DND-41 (cell line): ENCODE results near the gene ISX.
"Not testable (repeated sequence)": the region's sequence is repeated elsewhere in the genome, so short reads cannot be mapped to it uniquely, and the experiment has no call there.

ENCODE experiments used
- ATAC-seq: fragments of 200-7000 bp; cut with Tn5 transposase; 3 replicates; pipeline ENCODE4 v1.9.1; 2021; ENCODE audit warnings: low read depth; ENCODE audit not compliant: insufficient read depth
- DNase-seq: peaks from one replicate; pipeline ENCODE4 v3.0.0-alpha.2; 2020
- H2AFZ ChIP-seq: 2 replicates; pipeline ENCODE4 v1.6.0; 2012; ENCODE audit warnings: low read depth, low read length
- H3K27ac ChIP-seq: 2 replicates; pipeline ENCODE4 v1.5.1; 2012; ENCODE audit warnings: low read length, inconsistent platforms
- H3K27me3 ChIP-seq: fragments of 200-600 bp; sonication (generic); 2 replicates; pipeline ENCODE4 v1.6.0; 2012; ENCODE audit warnings: low read length, mild to moderate bottlenecking, inconsistent platforms; ENCODE audit not compliant: insufficient read depth, poor library complexity
- H3K36me3 ChIP-seq: 2 replicates; pipeline ENCODE4 v1.5.1; 2012; ENCODE audit warnings: low read length, inconsistent platforms; ENCODE audit not compliant: insufficient read depth
- H3K4me1 ChIP-seq: 2 replicates; pipeline ENCODE4 v1.5.1; 2012; ENCODE audit warnings: mild to moderate bottlenecking, low read length; ENCODE audit not compliant: insufficient read depth
- H3K4me2 ChIP-seq: 2 replicates; pipeline ENCODE4 v1.6.0; 2012; ENCODE audit warnings: mild to moderate bottlenecking, moderate library complexity, low read length, inconsistent platforms; ENCODE audit not compliant: insufficient read depth
- H3K4me3 ChIP-seq, 2 experiments: fragments of 200-600 bp in 1 of 2; shearing (Covaris generic) in 1 of 2; 2 replicates each; pipeline ENCODE4 v1.5.1; 2012 to 2016; ENCODE audit warnings: inconsistent platforms in 2 of 2, low read length in 2 of 2, mild to moderate bottlenecking in 2 of 2, low read depth in 1 of 2, moderate library complexity in 1 of 2
- H3K79me2 ChIP-seq: 2 replicates; pipeline ENCODE4 v1.6.0; 2012; ENCODE audit warnings: low read length, inconsistent platforms; ENCODE audit not compliant: insufficient read depth
- H3K9ac ChIP-seq: 2 replicates; pipeline ENCODE4 v1.6.0; 2012; ENCODE audit warnings: low read depth, mild to moderate bottlenecking, inconsistent platforms, low read length, moderate library complexity
- H3K9me3 ChIP-seq: 2 replicates; pipeline ENCODE4 v1.5.1; 2012; ENCODE audit warnings: low read length, moderate library complexity, mild to moderate bottlenecking, inconsistent platforms; ENCODE audit not compliant: insufficient read depth, severe bottlenecking
- H4K20me1 ChIP-seq: 2 replicates; pipeline ENCODE4 v1.6.0; 2012; ENCODE audit warnings: low read length; ENCODE audit not compliant: insufficient read depth
- CTCF ChIP-seq: IDR thresholded peaks from 2 replicates; pipeline ENCODE4 v1.5.1; 2012; ENCODE audit warnings: borderline replicate concordance, low read length, moderate library complexity, mild to moderate bottlenecking; ENCODE audit not compliant: poor library complexity, severe bottlenecking; ENCODE audit errors: extremely low read depth
- EZH2 ChIP-seq: IDR thresholded peaks from 3 replicates; pipeline ENCODE4 v1.6.1; 2012; ENCODE audit warnings: borderline replicate concordance, low read depth, mild to moderate bottlenecking, moderate library complexity, low read length, inconsistent platforms; ENCODE audit not compliant: severe bottlenecking

Gene ISX

GRCh38 chr22:35024364-35024692 lies 41.6 kb upstream of the ISX start:
- ATAC-seq (no peak), DNase-seq (no peak)
- TF ChIP-seq CTCF = no peak
- TF ChIP-seq EZH2 = no peak
- H3K9ac ChIP-seq = no peak overlapping the region
- no peak overlapping the region for H3K4me3 ChIP-seq
- no peaks in the 10 kb centered on the region for H3K9me3 ChIP-seq
- H3K4me1 ChIP-seq = no peaks in the 10 kb centered on the region
- no peak overlapping the region for H3K4me2 ChIP-seq
- no peaks in the 10 kb centered on the region for H4K20me1 ChIP-seq
- H2AFZ ChIP-seq = no peak overlapping the region
- no peak overlapping the region for H3K27ac ChIP-seq
- no peaks in the 10 kb centered on the region for H3K27me3 ChIP-seq
- no peaks in the 10 kb centered on the region for H3K79me2 ChIP-seq
- H3K36me3 ChIP-seq = no peaks in the 10 kb centered on the region

- DNase-seq, H4K20me1 ChIP-seq, H3K4me1 ChIP-seq, H3K27ac ChIP-seq, H3K4me3 ChIP-seq, H3K36me3 ChIP-seq, H3K79me2 ChIP-seq, H3K9ac ChIP-seq, H2AFZ ChIP-seq, H3K9me3 ChIP-seq, ATAC-seq, H3K27me3 ChIP-seq, H3K4me2 ChIP-seq: not testable (repeated sequence)
Observed at GRCh38 chr22:35030112-35030511, 35.8 kb upstream of the ISX start.

- H3K27me3 ChIP-seq = no peaks in the 10 kb centered on the region
- no peak overlapping the region for H3K4me2 ChIP-seq
- H3K9ac ChIP-seq = no peak overlapping the region
- DNase-seq (no peak), ATAC-seq (no peak)
- H3K9me3 ChIP-seq = no peaks in the 10 kb centered on the region
- H3K4me3 ChIP-seq = no peak overlapping the region
- H3K79me2 ChIP-seq = no peaks in the 10 kb centered on the region
- H3K27ac ChIP-seq = no peak overlapping the region
- no peak overlapping the region for H2AFZ ChIP-seq
- no peaks in the 10 kb centered on the region for H3K36me3 ChIP-seq
- no peak for TF ChIP-seq CTCF
- TF ChIP-seq EZH2 = no peak
- H3K4me1 ChIP-seq = no peaks in the 10 kb centered on the region
- H4K20me1 ChIP-seq = no peaks in the 10 kb centered on the region
Observed at GRCh38 chr22:35032571-35032970, 33.4 kb upstream of the ISX start.

GRCh38 chr22:35033635-35034296 lies 32.2 kb upstream of the ISX start:
- Histone ChIP-seq H3K9ac (no peak overlapping the region), H3K27ac (no peak overlapping the region), H3K4me2 (no peak overlapping the region), H3K79me2 (no peaks in the 10 kb centered on the region), H2AFZ (no peak overlapping the region), H3K36me3 (no peaks in the 10 kb centered on the region), H3K9me3 (no peaks in the 10 kb centered on the region), H3K4me3 (no peak overlapping the region), H3K4me1 (no peaks in the 10 kb centered on the region), H3K27me3 (no peaks in the 10 kb centered on the region), H4K20me1 (no peaks in the 10 kb centered on the region)
- TF ChIP-seq CTCF (no peak), EZH2 (no peak)
- no peak for DNase-seq
- no peak for ATAC-seq
